NCI-H2029 treated with DMSO at 0.1 percent for 48 hours (cell line): ENCODE data around the gene PSMA4.
"Not testable (repeated sequence)": the region's sequence is repeated elsewhere in the genome, so short reads cannot be mapped to it uniquely, and the experiment has no call there.

Experiments
- DNase-seq: peaks from one replicate; lab custom pipeline; 2025; lab: John Stamatoyannopoulos, UW

PSMA4 gene

GRCh38 chr15:78540141-78540870 is at the start of gene PSMA4:
TSS of gene PSMA4 (plus strand) at chr15:78540444. CDS start at chr15:78541928, 1,484 bp downstream.
- DNase-seq = peak; percentile 45

DNA sequence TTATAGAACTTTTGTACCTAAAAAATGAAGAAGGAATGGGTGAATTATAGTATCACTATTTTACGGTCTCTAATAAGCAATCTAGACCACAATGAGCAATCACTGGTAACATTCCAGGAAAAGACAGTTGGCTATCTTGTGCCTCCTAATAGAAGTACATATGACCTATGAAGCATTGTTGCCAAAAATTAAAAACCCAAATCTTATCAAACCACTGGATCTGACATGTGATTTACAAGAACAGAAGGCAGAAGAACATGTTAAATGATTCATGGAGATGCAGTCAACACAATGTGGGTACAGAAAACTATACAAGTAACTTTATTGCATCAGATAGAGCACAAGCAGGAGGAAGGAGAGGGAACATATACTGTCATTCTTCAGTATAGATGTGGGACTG is 47.4 kb upstream of the PSMA4 start:
- DNase-seq = no peak

GRCh38 chr15:78501857-78502256 is 38.4 kb upstream of the PSMA4 start:
- no peak for DNase-seq

- DNase-seq = no peak
Measured at GRCh38 chr15:78502641-78503040, 37.6 kb upstream of the PSMA4 start.

DNA sequence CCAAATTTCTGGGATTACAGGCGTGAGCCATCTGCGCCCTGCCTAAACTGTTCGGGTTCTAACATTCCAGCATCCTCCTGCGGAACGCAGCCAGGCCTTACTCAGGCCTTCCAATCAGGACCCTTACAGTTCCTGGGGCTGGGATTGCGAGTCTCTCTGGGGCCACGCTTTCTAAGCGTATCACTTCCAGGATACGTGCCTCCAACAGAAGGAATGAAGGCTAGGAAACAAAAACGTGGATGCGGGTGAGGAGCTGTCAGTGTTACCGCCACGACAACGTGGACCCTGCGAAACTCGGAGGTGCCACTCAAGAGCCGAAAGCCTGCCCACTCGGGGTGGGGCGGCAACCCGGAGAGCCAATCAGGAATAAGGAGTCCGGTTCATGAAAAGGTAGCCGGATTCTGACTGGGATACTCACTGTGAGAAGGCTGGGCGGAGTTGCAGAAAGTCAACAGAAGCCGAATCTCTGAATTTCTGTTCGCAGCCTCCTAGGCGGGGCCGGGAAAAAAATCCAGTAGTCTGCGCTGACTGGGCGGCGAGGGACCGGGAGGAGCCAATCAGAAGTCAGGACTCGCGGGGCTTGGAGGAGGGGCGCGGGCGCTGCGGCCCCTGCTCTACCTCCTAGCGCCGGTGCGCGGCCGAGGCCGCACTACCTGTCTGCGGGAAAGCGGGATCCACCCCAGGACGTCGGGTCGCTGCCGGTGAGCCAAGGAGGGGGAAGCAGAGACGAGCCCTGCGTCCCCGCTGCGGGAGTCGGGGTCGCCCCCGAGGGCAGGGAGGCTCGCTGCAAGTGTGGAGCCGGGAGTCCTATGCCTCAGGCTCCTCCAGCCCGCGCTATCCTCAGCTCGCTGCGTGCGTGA is 33.0 kb upstream of the PSMA4 start, which contains the start of gene HYKK:
TSS of gene HYKK (plus strand) at position 607 of the 860 bp plus-strand sequence. CDS start 5,512 bp downstream, outside the sequence.
- peak; percentile 45 for DNase-seq

GRCh38 chr15:78507831-78508160 is 32.4 kb upstream of the PSMA4 start:
- no peak for DNase-seq

DNA sequence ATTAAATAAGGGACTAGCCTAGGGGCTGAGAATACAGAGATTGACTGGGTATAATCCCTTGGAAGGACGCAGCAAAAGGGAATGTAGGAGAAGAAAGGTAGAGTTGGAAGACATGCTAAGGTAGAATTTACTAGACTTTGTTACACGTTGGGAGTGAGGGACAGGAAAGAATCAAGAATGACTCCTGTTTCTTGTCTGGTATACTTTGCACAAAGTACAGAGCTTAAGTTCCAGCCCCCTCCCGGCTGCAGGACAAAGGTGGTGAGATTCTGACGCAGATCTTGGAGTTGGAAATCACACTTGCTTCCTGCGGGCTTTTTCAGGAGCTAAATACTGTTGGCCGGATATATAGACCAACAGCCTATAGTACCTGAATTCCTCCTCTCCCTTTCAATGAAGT is 32.0 kb upstream of the PSMA4 start:
- DNase-seq = no peak

GRCh38 chr15:78509726-78510312 is 30.4 kb upstream of the PSMA4 start:
- DNase-seq = no peak

DNA sequence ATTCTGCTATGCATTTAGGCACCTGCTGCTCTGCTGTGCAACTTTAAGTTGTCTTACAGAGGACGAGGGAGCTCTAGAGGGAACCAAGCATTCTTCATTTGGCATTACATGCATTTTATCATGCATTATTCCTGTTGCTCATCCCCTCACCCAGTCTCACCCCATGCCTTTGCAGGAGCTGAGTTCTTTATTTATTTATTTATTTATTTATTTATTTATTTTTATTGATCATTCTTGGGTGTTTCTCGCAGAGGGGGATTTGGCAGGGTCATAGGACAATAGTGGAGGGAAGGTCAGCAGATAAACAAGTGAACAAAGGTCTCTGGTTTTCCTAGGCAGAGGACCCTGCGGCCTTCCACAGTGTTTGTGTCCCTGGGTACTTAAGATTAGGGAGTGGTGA is 20.2 kb upstream of the PSMA4 start:
- DNase-seq = not testable (repeated sequence)

DNA sequence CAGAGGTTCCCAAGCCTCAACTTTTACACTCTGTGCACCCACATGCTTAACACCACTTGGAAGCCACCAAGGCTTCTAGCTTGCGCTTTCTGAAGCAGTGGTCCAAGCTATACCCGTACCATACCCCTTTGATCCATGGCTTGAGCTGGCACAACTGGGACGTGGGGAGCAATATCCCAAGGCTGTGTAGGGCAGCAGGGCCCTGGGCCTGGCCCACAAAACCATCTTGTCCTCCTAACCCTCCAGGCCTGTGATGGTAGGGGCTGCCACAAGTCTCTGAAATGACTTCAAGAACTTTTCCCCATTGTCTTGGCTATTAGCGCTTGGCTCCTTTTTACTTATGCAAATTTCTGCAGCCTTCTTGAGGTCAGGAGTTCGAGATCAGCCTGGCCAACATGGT is 16.0 kb upstream of the PSMA4 start:
- DNase-seq = no peak

DNA sequence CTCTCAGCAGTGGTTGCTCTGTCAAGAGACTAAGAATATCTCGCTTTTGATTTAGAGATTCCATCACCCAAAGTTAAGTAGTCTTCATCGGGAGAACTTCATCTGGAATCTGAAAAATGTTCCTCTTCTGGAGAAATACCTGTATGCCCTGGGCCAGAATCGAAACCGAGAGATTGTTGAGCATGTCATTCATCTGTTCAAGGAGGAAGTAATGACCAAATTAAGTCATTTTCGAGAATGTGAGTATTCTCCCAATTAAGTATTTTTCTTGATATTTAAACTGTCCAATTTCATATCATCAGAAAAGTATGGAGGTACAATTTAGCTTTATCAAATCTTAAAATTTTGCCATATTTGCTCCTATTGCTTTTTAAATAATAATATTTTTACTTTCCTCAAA is 12.9 kb upstream of the PSMA4 start:
- no peak for DNase-seq

DNA sequence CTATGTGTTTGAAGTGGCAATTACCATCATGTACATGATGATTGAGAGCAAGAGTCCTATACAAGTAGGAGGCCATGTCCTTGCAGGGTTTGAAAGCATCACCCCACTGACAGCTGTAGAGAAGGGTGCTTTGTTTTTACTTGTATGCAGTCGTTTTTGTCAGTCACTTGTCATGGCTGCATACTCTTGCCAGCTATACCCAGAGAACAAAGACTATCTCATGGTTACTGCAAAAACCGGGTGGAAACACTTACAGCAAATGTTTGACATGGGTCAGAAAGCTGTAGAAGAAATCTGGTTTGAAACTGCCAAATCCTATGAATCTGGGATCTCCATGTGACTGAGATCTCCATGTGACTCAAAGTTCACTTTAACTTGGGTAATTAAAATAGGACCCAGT is 6.9 kb upstream of the PSMA4 start:
- no peak for DNase-seq

DNA sequence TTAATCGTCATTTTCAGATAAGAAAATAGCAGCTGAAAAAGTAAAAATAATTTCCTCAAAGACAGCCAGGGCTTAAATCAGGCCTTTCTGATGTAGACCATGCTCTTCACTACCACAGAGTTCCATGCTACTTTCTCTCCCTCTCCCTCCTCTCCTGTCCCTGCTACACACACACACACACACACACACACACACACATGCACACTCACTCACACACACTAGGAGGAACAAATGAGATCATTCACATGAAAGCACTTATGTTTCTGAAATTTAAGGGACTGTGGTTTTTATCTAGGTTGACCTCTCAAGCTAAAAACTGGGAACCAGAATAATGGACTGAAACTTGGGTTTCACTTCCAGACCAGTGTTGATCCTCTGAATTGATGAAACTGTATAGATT is 4.1 kb upstream of the PSMA4 start:
- DNase-seq = no peak

DNA sequence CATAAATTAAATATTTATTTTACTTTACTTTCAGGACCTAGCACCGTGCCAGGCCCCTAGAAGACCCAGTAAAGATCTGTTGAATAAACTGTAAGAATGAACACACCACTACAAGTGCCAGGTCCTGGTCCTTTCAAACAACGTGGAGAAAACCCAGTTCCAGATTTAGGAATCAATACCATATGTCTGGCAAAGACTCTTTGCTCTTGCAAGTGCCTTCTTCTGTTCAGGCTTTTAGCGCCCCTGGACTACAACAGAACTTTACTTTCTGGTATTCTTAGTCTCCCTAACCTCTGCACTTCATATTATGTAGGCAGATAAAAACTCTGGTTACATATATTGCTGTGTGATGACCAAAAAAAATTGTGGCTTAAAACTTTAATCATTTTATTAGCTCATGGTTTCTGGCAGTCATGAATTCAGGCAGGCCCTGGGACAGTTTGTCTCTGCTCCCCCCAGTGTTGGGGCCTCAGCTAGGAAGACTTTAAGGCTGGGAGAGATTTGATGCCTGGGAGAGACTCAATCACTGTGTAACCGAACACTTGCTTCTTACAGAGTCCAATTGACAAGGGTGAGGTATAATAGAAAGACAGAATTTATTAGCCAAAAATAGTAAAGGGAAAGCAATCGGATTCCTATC is 2.9 kb upstream of the PSMA4 start:
- DNase-seq = no peak

- no peak for DNase-seq
Measured at GRCh38 chr15:78538358-78538757, 1.9 kb upstream of the PSMA4 start.

GRCh38 chr15:78539464-78540140 is 642 bp upstream of the PSMA4 start:
- not testable (repeated sequence) for DNase-seq

- no peak for DNase-seq
Measured at GRCh38 chr15:78540871-78541743, 863 bp downstream of the PSMA4 start.

DNA sequence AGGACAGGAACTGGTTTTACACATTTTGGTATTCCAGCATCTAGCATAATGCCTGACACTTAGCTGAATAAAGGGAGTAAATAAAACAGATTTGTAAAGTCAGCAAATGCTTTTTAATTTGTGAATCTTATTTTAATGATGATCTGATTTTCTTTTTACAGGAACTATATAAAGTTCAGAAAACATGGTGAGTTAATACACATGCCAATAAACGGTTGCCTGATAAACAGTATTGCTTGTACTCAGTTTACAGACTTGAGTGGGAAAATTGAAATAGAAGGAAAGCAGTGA is 1.4 kb downstream of the PSMA4 start:
- no peak for DNase-seq

GRCh38 chr15:78542647-78543046 is 2.4 kb downstream of the PSMA4 start:
- no peak for DNase-seq

GRCh38 chr15:78550194-78550593 is 9.9 kb downstream of the PSMA4 start:
- DNase-seq = no peak

GRCh38 chr15:78550815-78551214 is 10.6 kb downstream of the PSMA4 start:
- DNase-seq = no peak
